RWPE1 (cell line): Measurements from ENCODE around the gene HACD2.

Experiments
- CTCF ChIA-PET: fragments of 350-600 bp; sonication (Branson Sonifier 250); formaldehyde crosslinking; extraction: SDS; loops from one replicate; lab custom pipeline; 2021; lab: Yijun Ruan, JAX
- POLR2A ChIA-PET: fragments of 400-600 bp; formaldehyde crosslinking; extraction: SDS; loops from one replicate; lab custom pipeline; 2020; ENCODE audit warnings: antibody characterized with exemption; ENCODE audit not compliant: low non-redundant PET; lab: Yijun Ruan, JAX
- DNase-seq: peaks from one replicate; pipeline ENCODE4 v3.0.0; 2012; ENCODE audit warnings: low spot score
- H3K27ac ChIP-seq: fragments of 450-650 bp; 2 replicates; pipeline ENCODE4 v1.5.1; 2017
- TF ChIP-seq, protein P1 (sequence below): fragments of 450-650 bp; conservative IDR thresholded peaks from 2 replicates; pipeline ENCODE4 v1.5.1; 2017; ENCODE audit warnings: low read depth, mild to moderate bottlenecking

Gene HACD2

DNA sequence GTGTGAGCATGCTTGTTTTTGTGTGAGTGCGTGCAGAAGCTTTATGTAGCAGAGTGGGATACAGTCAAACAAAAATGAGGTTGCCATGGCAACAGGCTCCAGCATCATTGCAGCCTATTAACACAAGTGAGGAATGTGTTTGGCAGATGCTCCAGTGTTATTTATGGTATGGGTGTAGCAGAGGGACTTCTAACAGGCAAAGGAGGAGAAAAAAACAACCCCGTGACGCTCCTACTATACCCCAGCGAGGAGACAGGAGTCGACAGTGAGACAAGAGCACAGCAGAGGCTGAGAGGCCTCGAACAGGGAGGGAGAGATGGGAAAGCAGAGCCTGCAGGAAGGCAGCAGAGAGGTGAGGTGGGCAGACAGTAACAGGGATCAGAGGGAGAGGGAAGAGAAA lies 140.8 kb downstream of the HACD2 start:
- POLR2A ChIA-PET: no interaction called here

DNA sequence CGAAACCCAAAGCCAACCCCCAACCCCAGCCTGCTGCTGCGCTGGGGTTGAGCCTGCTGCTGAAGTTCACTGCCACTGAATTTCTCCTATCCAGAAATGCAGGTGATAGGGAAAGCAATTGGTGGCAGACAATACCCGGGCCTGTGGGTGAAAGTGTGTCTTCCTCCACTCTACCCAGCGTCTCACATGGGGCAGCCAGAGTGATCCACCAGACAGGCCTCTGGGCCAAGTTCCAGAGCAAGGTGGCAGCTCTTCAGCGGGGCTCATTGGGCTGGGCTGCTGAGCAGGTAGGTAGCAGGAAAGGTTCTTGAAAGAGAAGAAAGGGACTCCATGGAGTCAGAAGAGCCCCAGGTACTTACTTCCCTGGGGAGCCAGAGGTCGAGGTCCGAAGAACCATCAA lies 141.9 kb downstream of the HACD2 start:
- H3K27ac ChIP-seq: no peak overlapping the region
- CTCF ChIA-PET: no interaction called here
- POLR2A ChIA-PET: no interaction called here
- DNase-seq: no peak
- TF ChIP-seq, protein P1, sequence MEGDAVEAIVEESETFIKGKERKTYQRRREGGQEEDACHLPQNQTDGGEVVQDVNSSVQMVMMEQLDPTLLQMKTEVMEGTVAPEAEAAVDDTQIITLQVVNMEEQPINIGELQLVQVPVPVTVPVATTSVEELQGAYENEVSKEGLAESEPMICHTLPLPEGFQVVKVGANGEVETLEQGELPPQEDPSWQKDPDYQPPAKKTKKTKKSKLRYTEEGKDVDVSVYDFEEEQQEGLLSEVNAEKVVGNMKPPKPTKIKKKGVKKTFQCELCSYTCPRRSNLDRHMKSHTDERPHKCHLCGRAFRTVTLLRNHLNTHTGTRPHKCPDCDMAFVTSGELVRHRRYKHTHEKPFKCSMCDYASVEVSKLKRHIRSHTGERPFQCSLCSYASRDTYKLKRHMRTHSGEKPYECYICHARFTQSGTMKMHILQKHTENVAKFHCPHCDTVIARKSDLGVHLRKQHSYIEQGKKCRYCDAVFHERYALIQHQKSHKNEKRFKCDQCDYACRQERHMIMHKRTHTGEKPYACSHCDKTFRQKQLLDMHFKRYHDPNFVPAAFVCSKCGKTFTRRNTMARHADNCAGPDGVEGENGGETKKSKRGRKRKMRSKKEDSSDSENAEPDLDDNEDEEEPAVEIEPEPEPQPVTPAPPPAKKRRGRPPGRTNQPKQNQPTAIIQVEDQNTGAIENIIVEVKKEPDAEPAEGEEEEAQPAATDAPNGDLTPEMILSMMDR: no peak

More for the DNA sequence above, 140.8 kb downstream of the HACD2 start:
- TF ChIP-seq, protein P1: no peak
- CTCF ChIA-PET: no interaction called here
- DNase-seq: no peak
- no peak overlapping the region for H3K27ac ChIP-seq

DNA sequence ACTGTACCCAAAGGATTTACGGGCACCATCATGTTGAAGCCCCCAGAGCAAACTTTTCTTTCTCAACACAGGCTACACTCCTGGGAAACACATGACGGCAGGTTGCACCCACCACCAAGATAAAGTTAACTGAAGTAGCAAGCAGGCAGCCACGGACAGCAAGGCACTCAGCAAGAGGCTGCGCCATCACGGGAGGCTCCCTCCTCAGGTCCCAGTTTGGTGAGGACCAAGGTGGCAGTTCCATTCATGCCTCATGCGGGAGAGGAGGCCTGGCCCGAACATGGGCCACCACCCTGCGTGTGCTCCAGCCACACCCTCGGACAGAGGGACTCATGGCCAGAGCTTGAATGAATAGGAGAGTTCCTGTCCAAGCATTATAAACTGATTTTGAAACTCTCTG lies 142.7 kb downstream of the HACD2 start:
- no peak overlapping the region for H3K27ac ChIP-seq
- ChIA-PET POLR2A (no interaction called here), CTCF (no interaction called here)
- no peak for DNase-seq
- TF ChIP-seq, protein P1: no peak
